IPS-18c (cell line): ENCODE measurements around the gene TMEM151A.

Experiments
- H3K4me3 ChIP-seq: 2 replicates; pipeline ENCODE4 v1.7.0; 2013; ENCODE audit warnings: low read depth, mild to moderate bottlenecking, low read length, moderate library complexity; ENCODE audit not compliant: insufficient read depth
- H3K9me3 ChIP-seq: one replicate; pipeline ENCODE4 v1.6.1; 2013; ENCODE audit warnings: mild to moderate bottlenecking, low read length, moderate library complexity; ENCODE audit not compliant: control insufficient read depth, insufficient read depth

The TMEM151A gene

GRCh38 chr11:66335531-66336233 is 44.0 kb downstream of the TMEM151A start:
- Histone ChIP-seq H3K4me3 (peak overlapping the region; percentile 44), H3K9me3 (peaks cover 5% of the 10 kb centered on the region)

GRCh38 chr11:66336234-66337102 is 44.8 kb downstream of the TMEM151A start, which contains the start of gene RIN1:
Gene RIN1, minus strand, starts transcription at chr11:66336434. Its CDS starts 32 bp downstream, at chr11:66336402.
- peak within 1 kb of the TSS; percentile 44 for H3K4me3 ChIP-seq

GRCh38 chr11:66337103-66337899 is 45.6 kb downstream of the TMEM151A start:
- H3K9me3 ChIP-seq, result peaks cover 5% of the 10 kb centered on the region
- H3K4me3 ChIP-seq, result no peak overlapping the region

More at GRCh38 chr11:66336234-66337102, 44.8 kb downstream of the TMEM151A start, which contains the start of gene RIN1:
- peaks cover 5% of the 10 kb centered on the region for H3K9me3 ChIP-seq

GRCh38 chr11:66338276-66339161 is 46.8 kb downstream of the TMEM151A start:
- H3K9me3 ChIP-seq, result peaks cover 2% of the 10 kb centered on the region
- no peak overlapping the region for H3K4me3 ChIP-seq

GRCh38 chr11:66339162-66339675 is 47.5 kb downstream of the TMEM151A start:
- peaks cover 2% of the 10 kb centered on the region for H3K9me3 ChIP-seq
- H3K4me3 ChIP-seq, result no peak overlapping the region

- Histone ChIP-seq H3K9me3 (peaks cover 2% of the 10 kb centered on the region), H3K4me3 (no peak overlapping the region)
Measured at GRCh38 chr11:66339686-66340483, 48.2 kb downstream of the TMEM151A start.

GRCh38 chr11:66340596-66341501 is 49.2 kb downstream of the TMEM151A start:
- no peak overlapping the region for H3K4me3 ChIP-seq
- no peaks in the 10 kb centered on the region for H3K9me3 ChIP-seq

GRCh38 chr11:66341502-66342126 is 49.9 kb downstream of the TMEM151A start:
- Histone ChIP-seq H3K4me3 (no peak overlapping the region), H3K9me3 (no peaks in the 10 kb centered on the region)

GRCh38 chr11:66343176-66343575 is 51.5 kb downstream of the TMEM151A start:
- Histone ChIP-seq H3K4me3 (no peak overlapping the region), H3K9me3 (no peaks in the 10 kb centered on the region)

GRCh38 chr11:66344550-66345315 is 53.0 kb downstream of the TMEM151A start, which contains the start of gene BRMS1:
Gene BRMS1, minus strand, starts transcription at chr11:66345104. Its CDS starts 2,870 bp downstream, at chr11:66342234.
- H3K9me3 ChIP-seq, result no peaks in the 10 kb centered on the region
- H3K4me3 ChIP-seq, result peak within 1 kb of the TSS; percentile 99

GRCh38 chr11:66345316-66345649 is 53.6 kb downstream of the TMEM151A start:
- H3K4me3 ChIP-seq, result peak overlapping the region; percentile 99
- no peaks in the 10 kb centered on the region for H3K9me3 ChIP-seq
